BJ (cell line): ENCODE measurements around the gene UBALD2. TPM values are rescaled to one million over a fixed set of nuclear protein-coding genes. Genes with fewer than 3 reads are reported as not detected.

ENCODE experiments used
- CTCF ChIA-PET: fragments of 350-600 bp; formaldehyde crosslinking; extraction: SDS; loops from one replicate; lab custom pipeline; 2021; ENCODE audit warnings: antibody characterized with exemption, inconsistent platforms; lab: Yijun Ruan, JAX
- POLR2A ChIA-PET: fragments of 300-600 bp; sonication (Branson Sonifier 250); formaldehyde crosslinking; extraction: SDS; loops from one replicate; lab custom pipeline; 2021; ENCODE audit warnings: antibody characterized with exemption; lab: Charles Lee
- DNase-seq: peaks from one replicate; pipeline ENCODE4 v3.0.0-alpha.2; 2011; ENCODE audit warnings: low read depth
- H3K27me3 ChIP-seq: 2 replicates; pipeline ENCODE4 v1.6.0; 2011; ENCODE audit warnings: low read length; ENCODE audit not compliant: control insufficient read depth, insufficient read depth
- H3K36me3 ChIP-seq: 2 replicates; pipeline ENCODE4 v1.5.1; 2011; ENCODE audit warnings: low read length; ENCODE audit not compliant: control insufficient read depth, insufficient read depth
- H3K4me3 ChIP-seq: 2 replicates; pipeline ENCODE4 v1.5.1; 2011; ENCODE audit warnings: low read depth, mild to moderate bottlenecking, control low read depth, low read length
- CTCF ChIP-seq: IDR thresholded peaks from 2 replicates; pipeline ENCODE4 v1.5.1; 2011; ENCODE audit warnings: low read depth, mild to moderate bottlenecking, control low read depth, inconsistent platforms, low read length, moderate library complexity; ENCODE audit not compliant: insufficient read depth
- polyA plus RNA-seq: library from polyadenylated mRNA; depleted of rRNA; stranded (reverse); fragments of >200 nt; gene quantifications from 2 replicates; pipeline ENCODE4 v1.2.3, GENCODE V29; 2011

UBALD2 gene
- polyA plus RNA-seq, 1 experiment = 50.7 TPM

GRCh38 chr17:76237859-76238313 is 27.3 kb upstream of the UBALD2 start:
- ChIA-PET CTCF (interaction anchor here (0.7 kb wide), 1 partner anchor 42 kb away, joined by 4 read pairs; no protein-coding TSS in a partner anchor), POLR2A (interaction anchor here (0.7 kb wide), 1 partner anchor 365 kb away, joined by 5 read pairs; no protein-coding TSS in a partner anchor)
- no peak for DNase-seq
- Histone ChIP-seq H3K36me3 (no peaks in the 10 kb centered on the region), H3K4me3 (no peak overlapping the region), H3K27me3 (peaks cover 16% of the 10 kb centered on the region)
- no peak for TF ChIP-seq CTCF

GRCh38 chr17:76238847-76239537 is 26.2 kb upstream of the UBALD2 start:
- no peak for DNase-seq
- no peak for TF ChIP-seq CTCF
- Histone ChIP-seq H3K36me3 (no peaks in the 10 kb centered on the region), H3K4me3 (no peak overlapping the region), H3K27me3 (peaks cover 18% of the 10 kb centered on the region)
- ChIA-PET CTCF (no interaction called here), POLR2A (no interaction called here)

- ChIA-PET CTCF (no interaction called here), POLR2A (no interaction called here)
- no peak for DNase-seq
- Histone ChIP-seq H3K27me3 (peaks cover 20% of the 10 kb centered on the region), H3K4me3 (no peak overlapping the region), H3K36me3 (no peaks in the 10 kb centered on the region)
- TF ChIP-seq CTCF = no peak
These were observed 25.4 kb upstream of the UBALD2 start for GRCh38 chr17:76239538-76240274.

- ChIA-PET CTCF (interaction anchor here (0.6 to 1.7 kb wide), 3 partner anchors 33 to 251 kb away, joined by 3 to 5 read pairs (median 4); no protein-coding TSS in a partner anchor), POLR2A (interaction anchor here (0.6 kb wide), 1 partner anchor 183 kb away, joined by 4 read pairs; no protein-coding TSS in a partner anchor)
- H3K36me3 ChIP-seq = no peaks in the 10 kb centered on the region
- H3K4me3 ChIP-seq = peak within 1 kb of the TSS; percentile 48
- peaks cover 20% of the 10 kb centered on the region for H3K27me3 ChIP-seq
- no peak for TF ChIP-seq CTCF
- no peak for DNase-seq
These were observed 24.5 kb upstream of the UBALD2 start, which contains the start of gene RNF157 for GRCh38 chr17:76240461-76241203. RNF157 (minus strand) TSS chr17:76240493; CDS start chr17:76240240, 253 bp downstream.

- no peak for TF ChIP-seq CTCF
- POLR2A ChIA-PET = interaction anchor here (0.6 kb wide), 1 partner anchor 183 kb away, joined by 4 read pairs; no protein-coding TSS in a partner anchor
- Histone ChIP-seq H3K36me3 (no peaks in the 10 kb centered on the region), H3K4me3 (peak overlapping the region; percentile 48), H3K27me3 (peaks cover 21% of the 10 kb centered on the region)
- no peak for DNase-seq
- CTCF ChIA-PET = interaction anchor here (0.6 to 1.7 kb wide), 3 partner anchors 32 to 251 kb away, joined by 3 to 5 read pairs (median 4); no protein-coding TSS in a partner anchor
These were observed 24.0 kb upstream of the UBALD2 start for GRCh38 chr17:76241204-76241538.
